GM12878 (cell line): ENCODE data around the gene SMOC2. TPM values are rescaled to one million over a fixed set of nuclear protein-coding genes. Genes with fewer than 3 reads are reported as not detected.

ENCODE experiments used
- ATAC-seq: fragments of 200-7000 bp; cut with Tn5 transposase; 3 replicates; pipeline ENCODE4 v1.9.1; 2020; ENCODE audit warnings: mild to moderate bottlenecking, moderate library complexity
- BruUV-seq: library from RNA; stranded (reverse); fragments of 400-500 nt; replicated peaks from 2 replicates; lab custom pipeline; 2021; lab: Mats Ljungman, UMichigan
- CTCF ChIA-PET: fragments of 300-600 bp; sonication (Branson Sonifier 250); formaldehyde crosslinking; extraction: SDS; loops from one replicate; lab custom pipeline; 2021; ENCODE audit warnings: inconsistent platforms; lab: Yijun Ruan, JAX
- POLR2A ChIA-PET: fragments of 350-600 bp; formaldehyde crosslinking; extraction: SDS; loops from one replicate; lab custom pipeline; 2021; ENCODE audit warnings: inconsistent platforms; lab: Charles Lee
- RAD21 ChIA-PET: fragments of 300-600 bp; sonication (Branson Sonifier 250); formaldehyde crosslinking; loops from one replicate; lab custom pipeline; 2023; ENCODE audit warnings: antibody characterized with exemption; ENCODE audit not compliant: unreplicated experiment; lab: Charles Lee
- SMC1A ChIA-PET: fragments of 300-600 bp; sonication (Branson Sonifier 250); formaldehyde crosslinking; loops from one replicate; lab custom pipeline; 2023; ENCODE audit not compliant: unreplicated experiment, uncharacterized antibody; lab: Charles Lee
- DNase-seq: peaks from one replicate; pipeline ENCODE4 v3.0.0-alpha.2; 2011; ENCODE audit warnings: low read depth, low spot score
- FAIRE-seq: peaks from 3 replicates; lab custom pipeline; 2011; peaks lifted over from hg19 to GRCh38; lab: Jason Lieb, UNC
- H2AFZ ChIP-seq: 2 replicates; pipeline ENCODE4 v1.6.0; 2011; ENCODE audit warnings: low read depth, low read length, control low read depth; ENCODE audit not compliant: control insufficient read depth
- H3K27ac ChIP-seq: 2 replicates; pipeline ENCODE4 v1.5.1; 2011; ENCODE audit warnings: control low read depth; ENCODE audit not compliant: control insufficient read depth, insufficient read depth
- H3K27me3 ChIP-seq, 2 experiments: replicated peaks in 1 of 2; 2 replicates each; pipeline versions ENCODE4 v1.6.0 to v1.6.1; 2011; ENCODE audit warnings: low read length in 1 of 2; ENCODE audit not compliant: control insufficient read depth in 2 of 2, insufficient read depth in 2 of 2
- H3K36me3 ChIP-seq, 2 experiments: 2 replicates each; pipeline ENCODE4 v1.5.1; 2011; ENCODE audit warnings: low read length in 1 of 2; ENCODE audit not compliant: control insufficient read depth in 2 of 2, insufficient read depth in 2 of 2
- H3K4me1 ChIP-seq: 2 replicates; pipeline ENCODE4 v1.6.1; 2011; ENCODE audit warnings: mild to moderate bottlenecking, low read length, moderate library complexity, mixed read lengths; ENCODE audit not compliant: control insufficient read depth, insufficient read depth
- H3K4me2 ChIP-seq: 2 replicates; pipeline ENCODE4 v1.6.0; 2011; ENCODE audit warnings: control low read depth; ENCODE audit not compliant: control insufficient read depth, insufficient read depth
- H3K4me3 ChIP-seq: fragments of 200-600 bp; sonication (generic); 2 replicates; pipeline ENCODE4 v1.5.1; 2016
- H3K79me2 ChIP-seq: 2 replicates; pipeline ENCODE4 v1.6.0; 2011; ENCODE audit warnings: low read length; ENCODE audit not compliant: control insufficient read depth, insufficient read depth
- H3K9ac ChIP-seq: 2 replicates; pipeline ENCODE4 v1.8.0; 2011; ENCODE audit warnings: low read length, control low read depth, mixed read lengths; ENCODE audit not compliant: control insufficient read depth, insufficient read depth
- H3K9me3 ChIP-seq: replicated peaks from 3 replicates; pipeline ENCODE4 v1.5.1; 2011; ENCODE audit warnings: mild to moderate bottlenecking, low read length; ENCODE audit not compliant: control insufficient read depth, insufficient read depth
- H4K20me1 ChIP-seq: 2 replicates; pipeline ENCODE4 v1.6.0; 2011; ENCODE audit not compliant: control insufficient read depth, insufficient read depth
- GABPA ChIP-seq: IDR thresholded peaks from 2 replicates; pipeline ENCODE4 v1.6.1; 2014; ENCODE audit warnings: antibody characterized with exemption, low read depth, mild to moderate bottlenecking, inconsistent platforms
- HDGF ChIP-seq: fragments of 450-650 bp; IDR thresholded peaks from 2 replicates; pipeline ENCODE4 v1.6.1; 2016; ENCODE audit warnings: antibody characterized with exemption
- NR2C1 ChIP-seq: fragments of 450-650 bp; IDR thresholded peaks from 2 replicates; pipeline ENCODE4 v1.6.1; 2017; ENCODE audit warnings: antibody characterized with exemption, mild to moderate bottlenecking, moderate library complexity
- TAF1 ChIP-seq: IDR thresholded peaks from 2 replicates; pipeline ENCODE4 v1.6.1; 2011; ENCODE audit warnings: mild to moderate bottlenecking, low read depth, low read length, borderline replicate concordance
- WGBS: methylation state at CpG from one replicate; pipeline ENCODE4 v1.1.6; 2016; ENCODE audit warnings: low lambda C conversion rate; ENCODE audit not compliant: insufficient replicate concordance, insufficient coverage; ENCODE audit errors: missing lambda C conversion rate; 5-methylcytosine and 5-hydroxymethylcytosine counted together
- in situ Hi-C: fragments of 300-500 bp; cut with MboI; formaldehyde crosslinking; loops from 9 replicates; pipeline ENCODE4 v1.14.3; 2018; ENCODE audit warnings: mixed read lengths
- intact Hi-C: fragments of 100-400 bp; cut with micrococcal nuclease; formaldehyde crosslinking; loops from one replicate; pipeline ENCODE4 v1.14.2; 2022; ENCODE audit not compliant: unreplicated experiment
- polyA plus RNA-seq, 11 experiments: library from polyadenylated mRNA; depleted of rRNA in 4 of 11; unstranded in 6 of 11; stranded (reverse) in 5 of 11; fragments of >200 nt; fragmentation: Nextera tagmentation in 4 of 11; fragmentation: Illumina TruSeq in 1 of 11; extraction: Ambion mirVana in 4 of 11; extraction: Trizol in 1 of 11; gene quantifications; 1 replicate in 1 of 11; 2 replicates in 10 of 11; pipeline versions ENCODE4 v1.2.1 to v1.2.3, GENCODE V29; 2011 to 2016; ENCODE audit warnings: inconsistent platforms in 2 of 11, missing spikeins in 2 of 11, low read depth in 1 of 11
- total RNA-seq, 4 experiments: library from RNA; depleted of rRNA in 3 of 4; stranded (reverse); fragments of >200 nt in 3 of 4; fragmentation: Illumina TruSeq in 1 of 4; extraction: Trizol in 1 of 4; gene quantifications; 2 replicates each; pipeline versions ENCODE4 v1.2.1 to v1.2.3, GENCODE V29; 2013 to 2021
- TF ChIP-seq, protein P1 (sequence below): fragments of 450-650 bp; IDR thresholded peaks from 2 replicates; pipeline ENCODE4 v1.6.1; 2017; ENCODE audit warnings: mild to moderate bottlenecking, low read depth, inconsistent platforms; ENCODE audit not compliant: poor library complexity, severe bottlenecking
- TF ChIP-seq, protein P2 (sequence below): fragments of 450-650 bp; IDR thresholded peaks from 2 replicates; pipeline ENCODE4 v1.6.1; 2018; ENCODE audit warnings: mild to moderate bottlenecking, low read depth, moderate library complexity; ENCODE audit not compliant: partially characterized antibody
- TF ChIP-seq, protein P3 (sequence below): fragments of 450-650 bp; IDR thresholded peaks from 2 replicates; pipeline ENCODE4 v1.6.1; 2017; ENCODE audit warnings: low read depth, mild to moderate bottlenecking, moderate library complexity

SMOC2 gene
- total and polyA plus RNA-seq, 10 of the 15 experiments (the other 5 are each of a cell fraction or from before 2014, with no cell fraction given): 0.10 to 0.12 TPM; not detected in 8

DNA sequence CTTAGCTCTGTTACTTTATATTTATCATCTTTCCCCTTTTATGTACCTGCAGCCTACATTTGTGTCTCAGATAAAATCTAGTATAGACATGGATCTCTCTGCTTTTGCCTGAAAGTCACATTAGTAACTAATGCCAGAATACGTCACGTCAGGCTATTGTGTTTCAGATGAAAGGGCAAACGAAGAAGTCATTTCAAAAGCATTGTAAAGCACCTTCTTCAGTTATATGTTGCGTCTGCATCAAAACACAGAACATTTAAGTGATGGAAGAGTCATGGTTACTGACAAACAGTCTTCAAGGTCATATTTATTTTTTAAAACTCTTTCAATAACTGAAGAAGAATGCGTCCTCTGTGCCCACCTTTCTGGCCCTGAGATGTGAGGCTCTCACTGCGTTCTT is 119.1 kb downstream of the SMOC2 start (continued):
- TF ChIP-seq, protein P1, sequence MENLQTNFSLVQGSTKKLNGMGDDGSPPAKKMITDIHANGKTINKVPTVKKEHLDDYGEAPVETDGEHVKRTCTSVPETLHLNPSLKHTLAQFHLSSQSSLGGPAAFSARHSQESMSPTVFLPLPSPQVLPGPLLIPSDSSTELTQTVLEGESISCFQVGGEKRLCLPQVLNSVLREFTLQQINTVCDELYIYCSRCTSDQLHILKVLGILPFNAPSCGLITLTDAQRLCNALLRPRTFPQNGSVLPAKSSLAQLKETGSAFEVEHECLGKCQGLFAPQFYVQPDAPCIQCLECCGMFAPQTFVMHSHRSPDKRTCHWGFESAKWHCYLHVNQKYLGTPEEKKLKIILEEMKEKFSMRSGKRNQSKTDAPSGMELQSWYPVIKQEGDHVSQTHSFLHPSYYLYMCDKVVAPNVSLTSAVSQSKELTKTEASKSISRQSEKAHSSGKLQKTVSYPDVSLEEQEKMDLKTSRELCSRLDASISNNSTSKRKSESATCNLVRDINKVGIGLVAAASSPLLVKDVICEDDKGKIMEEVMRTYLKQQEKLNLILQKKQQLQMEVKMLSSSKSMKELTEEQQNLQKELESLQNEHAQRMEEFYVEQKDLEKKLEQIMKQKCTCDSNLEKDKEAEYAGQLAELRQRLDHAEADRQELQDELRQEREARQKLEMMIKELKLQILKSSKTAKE: no peak
- TF ChIP-seq NR2C1: no peak
- no peak for TF ChIP-seq GABPA

DNA sequence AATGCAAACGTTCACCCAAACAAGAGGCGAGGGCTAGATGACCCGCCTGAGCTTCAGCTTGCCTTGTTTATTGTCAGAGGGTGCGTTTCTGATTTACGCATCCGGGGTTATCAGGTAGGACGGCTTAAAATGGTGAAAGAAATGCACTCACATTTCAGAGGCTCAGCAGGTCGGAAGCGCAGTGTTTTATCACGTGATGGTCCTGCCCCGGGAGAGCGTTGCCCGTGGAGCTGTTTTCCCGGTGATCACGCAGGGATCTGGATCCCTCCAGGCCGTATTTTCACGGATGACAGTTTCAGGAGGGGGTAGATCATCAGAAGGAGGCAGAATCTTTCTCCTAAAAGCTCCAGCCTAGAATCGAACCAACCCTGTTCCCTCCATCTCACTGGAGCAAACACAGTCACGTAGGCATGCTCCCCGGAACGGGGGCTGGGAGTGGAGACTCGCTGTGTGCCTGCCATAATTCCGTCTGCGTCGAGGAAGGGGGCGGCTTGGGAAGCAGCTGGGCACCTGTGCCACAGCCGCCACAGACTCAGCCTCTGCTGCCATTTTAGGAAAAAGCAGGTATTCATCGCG is 121.7 kb downstream of the SMOC2 start:
- intact Hi-C loops: no loop called here
- Histone ChIP-seq H3K4me1 (no peaks in the 10 kb centered on the region), H2AFZ (no peak overlapping the region), H3K27me3 (no peaks in the 10 kb centered on the region)
- CTCF ChIA-PET: no interaction called here
- TF ChIP-seq TAF1 (no peak), HDGF (no peak)
- TF ChIP-seq, protein P2, sequence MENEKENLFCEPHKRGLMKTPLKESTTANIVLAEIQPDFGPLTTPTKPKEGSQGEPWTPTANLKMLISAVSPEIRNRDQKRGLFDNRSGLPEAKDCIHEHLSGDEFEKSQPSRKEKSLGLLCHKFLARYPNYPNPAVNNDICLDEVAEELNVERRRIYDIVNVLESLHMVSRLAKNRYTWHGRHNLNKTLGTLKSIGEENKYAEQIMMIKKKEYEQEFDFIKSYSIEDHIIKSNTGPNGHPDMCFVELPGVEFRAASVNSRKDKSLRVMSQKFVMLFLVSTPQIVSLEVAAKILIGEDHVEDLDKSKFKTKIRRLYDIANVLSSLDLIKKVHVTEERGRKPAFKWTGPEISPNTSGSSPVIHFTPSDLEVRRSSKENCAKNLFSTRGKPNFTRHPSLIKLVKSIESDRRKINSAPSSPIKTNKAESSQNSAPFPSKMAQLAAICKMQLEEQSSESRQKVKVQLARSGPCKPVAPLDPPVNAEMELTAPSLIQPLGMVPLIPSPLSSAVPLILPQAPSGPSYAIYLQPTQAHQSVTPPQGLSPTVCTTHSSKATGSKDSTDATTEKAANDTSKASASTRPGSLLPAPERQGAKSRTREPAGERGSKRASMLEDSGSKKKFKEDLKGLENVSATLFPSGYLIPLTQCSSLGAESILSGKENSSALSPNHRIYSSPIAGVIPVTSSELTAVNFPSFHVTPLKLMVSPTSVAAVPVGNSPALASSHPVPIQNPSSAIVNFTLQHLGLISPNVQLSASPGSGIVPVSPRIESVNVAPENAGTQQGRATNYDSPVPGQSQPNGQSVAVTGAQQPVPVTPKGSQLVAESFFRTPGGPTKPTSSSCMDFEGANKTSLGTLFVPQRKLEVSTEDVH: no peak
- TF ChIP-seq, protein P3, sequence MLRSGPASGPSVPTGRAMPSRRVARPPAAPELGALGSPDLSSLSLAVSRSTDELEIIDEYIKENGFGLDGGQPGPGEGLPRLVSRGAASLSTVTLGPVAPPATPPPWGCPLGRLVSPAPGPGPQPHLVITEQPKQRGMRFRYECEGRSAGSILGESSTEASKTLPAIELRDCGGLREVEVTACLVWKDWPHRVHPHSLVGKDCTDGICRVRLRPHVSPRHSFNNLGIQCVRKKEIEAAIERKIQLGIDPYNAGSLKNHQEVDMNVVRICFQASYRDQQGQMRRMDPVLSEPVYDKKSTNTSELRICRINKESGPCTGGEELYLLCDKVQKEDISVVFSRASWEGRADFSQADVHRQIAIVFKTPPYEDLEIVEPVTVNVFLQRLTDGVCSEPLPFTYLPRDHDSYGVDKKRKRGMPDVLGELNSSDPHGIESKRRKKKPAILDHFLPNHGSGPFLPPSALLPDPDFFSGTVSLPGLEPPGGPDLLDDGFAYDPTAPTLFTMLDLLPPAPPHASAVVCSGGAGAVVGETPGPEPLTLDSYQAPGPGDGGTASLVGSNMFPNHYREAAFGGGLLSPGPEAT: no peak
- TF ChIP-seq, all 136 proteins: peak for 0
- Histone ChIP-seq H3K9me3 (no peaks in the 10 kb centered on the region), H3K36me3 (no peaks in the 10 kb centered on the region), H4K20me1 (no peaks in the 10 kb centered on the region), H3K9ac (no peak overlapping the region), H3K4me3 (no peak overlapping the region), H3K79me2 (no peaks in the 10 kb centered on the region), H3K27ac (no peak overlapping the region), H3K4me2 (no peak overlapping the region)
- FAIRE-seq (no peak), DNase-seq (no peak), ATAC-seq (no peak)
- SMC1A ChIA-PET: no interaction called here
- 59% methylated on average over 29 of the region's 29 CpGs for WGBS
- BruUV-seq: no TSS peak
- POLR2A ChIA-PET: no interaction called here
- RAD21 ChIA-PET: no interaction called here
- in situ Hi-C loops: no loop called here
